ENCODE measurements around the gene DUSP8.

DUSP8 gene

DNA sequence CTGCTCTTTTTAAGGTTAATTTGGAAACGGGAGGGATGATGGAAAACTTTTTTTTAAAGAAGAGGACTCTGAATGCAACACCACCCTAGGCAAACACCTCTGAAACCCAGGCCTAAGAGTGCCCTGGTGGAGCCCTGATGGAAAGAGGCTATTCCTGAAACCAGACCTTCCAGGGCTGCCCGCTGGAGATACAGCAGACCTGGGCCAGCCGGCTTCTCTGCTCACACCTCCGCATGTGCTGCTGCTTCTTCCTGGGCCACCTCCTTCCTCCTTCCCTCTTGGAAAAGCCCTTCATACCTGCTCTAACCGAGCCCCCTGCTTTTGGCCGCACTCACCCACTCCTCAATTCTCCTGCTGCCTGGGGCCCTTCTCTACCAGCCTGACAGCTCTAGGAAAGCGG, 37.9 kb downstream of the DUSP8 start:
- in situ Hi-C loops (cut with HindIII; ENCODE audit: low sequenced_read_pairs): loop anchor here (10.0 kb wide), 1 partner anchor 149 kb away; the partner anchor contains the start of gene BRSK2

DNA sequence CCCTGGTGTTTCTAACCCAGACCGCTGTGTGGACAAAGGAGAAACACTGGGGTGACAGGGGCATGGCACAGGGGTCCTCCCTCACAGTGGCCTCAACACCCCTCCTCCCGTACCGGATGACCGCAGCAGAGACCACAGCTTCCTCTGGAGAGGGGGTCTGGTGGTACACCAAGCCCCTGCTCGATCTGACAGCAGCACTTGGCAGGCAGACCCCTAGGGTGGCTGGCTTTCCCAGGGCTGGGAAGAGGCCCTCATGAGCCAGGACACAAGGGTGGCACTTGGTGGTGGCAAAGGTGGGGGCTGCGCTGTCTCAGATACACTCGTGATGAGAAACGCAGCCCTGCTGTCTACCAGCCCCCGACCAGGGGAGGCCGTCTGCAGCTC, 38.7 kb downstream of the DUSP8 start:
- in situ Hi-C loops (cut with HindIII; ENCODE audit: low sequenced_read_pairs): loop anchor here (10.0 kb wide), 1 partner anchor 149 kb away; the partner anchor contains the start of gene BRSK2

DNA sequence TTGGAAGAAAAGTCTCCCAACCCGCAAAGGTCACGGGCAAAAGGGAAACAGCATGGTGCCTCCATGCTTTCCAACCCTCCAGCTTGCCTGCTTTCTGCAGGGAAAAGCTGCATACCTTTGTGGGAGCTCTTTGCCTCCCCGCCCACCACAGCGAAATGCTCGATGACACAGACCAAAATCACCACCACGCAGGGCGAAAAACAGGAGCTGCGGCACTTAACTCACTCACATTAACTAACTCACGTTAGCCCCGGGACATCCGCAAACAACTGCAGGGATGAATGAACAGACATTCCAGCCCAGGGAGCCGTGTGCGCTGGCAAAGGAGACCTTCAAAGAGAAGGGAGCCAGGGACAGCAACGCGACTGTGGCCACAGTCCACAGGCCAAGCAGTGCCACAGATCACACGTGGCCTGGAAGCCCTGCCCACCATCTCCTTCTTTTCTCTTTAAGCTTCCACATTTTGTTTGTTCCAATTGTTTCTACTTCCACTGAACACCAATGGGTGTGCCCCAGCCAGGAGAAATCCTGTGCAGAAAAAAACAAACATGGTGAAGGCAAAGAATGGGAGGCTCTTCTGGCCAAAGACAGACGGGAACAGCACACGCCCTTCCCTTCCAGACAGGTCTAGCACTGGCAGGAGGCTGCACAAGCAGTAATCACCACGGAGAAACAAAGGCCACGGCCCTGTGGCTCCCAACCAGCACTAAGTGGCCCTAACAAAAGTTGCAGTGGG, 39.3 kb downstream of the DUSP8 start:
- in situ Hi-C loops (cut with HindIII; ENCODE audit: low sequenced_read_pairs): loop anchor here (10.0 kb wide), 1 partner anchor 148 kb away; the partner anchor contains the start of gene BRSK2

DNA sequence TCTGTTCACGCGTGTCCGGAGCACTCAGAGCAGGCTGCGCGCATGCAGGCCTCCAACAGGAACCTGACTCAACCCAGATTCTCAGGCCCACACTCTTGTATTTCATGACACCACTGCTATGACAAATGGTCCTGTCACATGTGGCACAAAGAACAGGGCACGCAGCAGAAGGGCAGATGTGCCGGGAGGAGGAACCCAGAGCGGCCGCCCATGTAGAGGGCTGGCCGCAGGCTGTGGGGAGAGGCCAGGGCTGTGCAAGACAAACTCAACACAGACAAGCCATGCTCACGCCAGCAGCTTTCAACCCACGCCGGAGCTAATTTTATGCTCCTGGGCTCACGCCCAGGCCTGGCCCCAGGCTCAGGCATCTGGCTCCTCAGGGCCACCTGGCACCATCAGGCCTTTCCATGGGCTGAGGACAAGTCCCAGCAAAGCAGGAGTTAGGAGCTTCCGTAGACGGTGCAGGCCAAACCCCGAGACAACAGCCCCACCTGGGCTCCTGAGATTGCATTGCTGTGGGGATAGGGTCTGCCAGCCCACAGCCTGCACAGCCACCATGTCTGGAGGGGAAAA, 40.0 kb downstream of the DUSP8 start:
- in situ Hi-C loops (cut with HindIII; ENCODE audit: low sequenced_read_pairs): loop anchor here (10.0 kb wide), 1 partner anchor 147 kb away; the partner anchor contains the start of gene BRSK2

DNA sequence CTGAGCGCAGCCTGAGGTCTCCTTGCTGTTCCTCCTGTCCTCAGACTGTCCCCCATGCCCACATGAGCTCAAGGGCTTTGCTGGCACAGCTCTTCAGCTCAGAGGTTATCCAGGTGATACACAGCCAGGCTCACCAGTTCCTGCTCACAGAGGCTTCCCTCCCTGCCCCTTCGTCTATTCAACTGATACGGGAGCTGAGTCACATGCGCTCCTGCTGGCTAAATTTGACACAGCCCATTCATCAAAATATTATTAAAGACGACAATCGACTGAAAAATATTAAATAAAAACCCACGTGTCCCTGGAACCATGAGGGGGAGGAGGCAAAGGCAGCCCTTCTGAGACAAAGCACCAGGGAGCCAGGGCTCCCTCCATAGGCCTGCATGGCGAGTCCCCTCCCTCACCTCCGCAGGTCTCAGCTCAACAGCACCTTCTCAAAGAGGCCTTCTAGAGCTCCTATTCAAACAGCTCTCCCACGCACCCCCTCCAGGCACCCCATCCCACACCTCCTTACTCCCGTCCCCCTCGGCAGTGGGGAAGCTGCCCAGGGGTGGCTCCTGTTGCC, 40.5 kb downstream of the DUSP8 start:
- in situ Hi-C loops (cut with HindIII; ENCODE audit: low sequenced_read_pairs): loop anchor here (10.0 kb wide), 1 partner anchor 147 kb away; the partner anchor contains the start of gene BRSK2

DNA sequence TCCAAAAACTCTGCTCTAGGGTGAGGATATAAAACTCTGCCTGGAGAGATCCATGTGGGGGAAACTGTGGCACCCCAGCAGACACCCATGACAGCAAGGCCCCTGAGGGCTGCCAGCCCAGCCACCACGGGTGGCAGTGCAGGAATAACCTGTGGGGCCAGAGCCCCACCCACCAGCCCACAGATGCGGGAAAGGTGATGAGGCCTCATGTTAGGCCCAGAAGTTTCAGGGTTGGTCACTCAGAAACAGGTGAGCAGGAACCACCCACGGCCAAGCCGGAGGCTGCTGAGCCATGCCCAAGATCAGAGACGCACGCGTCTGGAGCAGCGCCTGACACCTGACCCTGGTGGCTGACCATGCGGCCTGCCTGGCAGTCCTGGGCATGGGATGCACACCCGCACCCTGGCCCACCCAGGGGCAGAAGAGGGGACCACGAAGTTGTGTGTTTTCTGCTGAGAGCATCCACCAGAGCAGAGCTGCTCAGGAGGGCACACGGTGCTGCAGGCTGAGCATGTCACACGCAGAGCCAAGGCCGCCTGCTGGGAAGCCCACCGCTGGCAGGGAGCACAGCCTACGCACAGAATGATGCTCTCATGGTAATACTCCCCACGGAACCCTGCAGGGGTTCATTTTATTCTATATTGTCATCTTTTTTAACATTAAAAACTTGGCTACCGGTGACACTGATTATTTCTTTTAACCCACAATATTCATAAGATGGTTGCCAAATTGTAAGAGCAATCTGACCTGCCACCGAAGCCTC, 41.2 kb downstream of the DUSP8 start:
- in situ Hi-C loops (cut with HindIII; ENCODE audit: low sequenced_read_pairs): loop anchor here (10.0 kb wide), 1 partner anchor 146 kb away; the partner anchor contains the start of gene BRSK2

DNA sequence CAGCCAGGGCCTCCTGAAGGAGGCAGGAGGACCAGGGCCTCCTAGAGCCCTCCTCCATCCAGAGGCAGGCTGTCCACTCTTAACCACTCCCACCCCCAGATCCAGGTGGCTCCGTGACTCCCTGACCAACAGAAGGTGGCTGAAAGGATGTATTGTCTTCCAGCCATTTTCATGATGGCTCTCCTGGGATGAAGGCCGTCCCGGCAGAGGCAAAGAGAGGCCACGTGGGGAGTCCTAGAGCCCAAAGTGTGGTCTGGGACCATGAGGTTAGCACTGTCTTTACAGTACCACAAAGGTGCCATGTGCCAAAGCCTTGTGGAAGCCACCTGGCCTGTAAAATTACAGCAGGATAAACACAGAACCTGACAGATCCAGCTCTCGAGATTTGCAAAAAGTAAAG, 42.3 kb downstream of the DUSP8 start:
- in situ Hi-C loops (cut with HindIII; ENCODE audit: low sequenced_read_pairs): loop anchor here (10.0 kb wide), 1 partner anchor 145 kb away; the partner anchor contains the start of gene BRSK2

DNA sequence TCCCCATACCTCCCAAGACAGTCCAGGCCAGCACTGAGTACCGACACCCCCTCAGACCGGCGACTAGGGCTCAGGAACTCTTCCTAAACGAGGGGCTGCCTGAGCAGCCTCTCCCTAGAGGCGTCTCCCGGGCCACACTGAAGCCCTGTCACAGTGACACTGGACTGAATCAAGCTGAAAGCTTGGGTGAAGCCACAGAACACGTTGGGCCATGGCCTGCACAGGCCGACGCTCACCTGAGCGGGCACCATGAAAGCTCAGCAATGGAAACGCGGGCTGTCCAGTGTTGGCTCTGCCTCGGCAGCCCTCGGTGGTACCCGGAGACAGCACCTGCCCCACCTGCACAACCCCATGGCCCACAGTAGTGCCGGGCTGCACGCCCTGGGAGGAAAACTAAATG, 42.8 kb downstream of the DUSP8 start:
- in situ Hi-C loops (cut with HindIII; ENCODE audit: low sequenced_read_pairs): no loop called here

DNA sequence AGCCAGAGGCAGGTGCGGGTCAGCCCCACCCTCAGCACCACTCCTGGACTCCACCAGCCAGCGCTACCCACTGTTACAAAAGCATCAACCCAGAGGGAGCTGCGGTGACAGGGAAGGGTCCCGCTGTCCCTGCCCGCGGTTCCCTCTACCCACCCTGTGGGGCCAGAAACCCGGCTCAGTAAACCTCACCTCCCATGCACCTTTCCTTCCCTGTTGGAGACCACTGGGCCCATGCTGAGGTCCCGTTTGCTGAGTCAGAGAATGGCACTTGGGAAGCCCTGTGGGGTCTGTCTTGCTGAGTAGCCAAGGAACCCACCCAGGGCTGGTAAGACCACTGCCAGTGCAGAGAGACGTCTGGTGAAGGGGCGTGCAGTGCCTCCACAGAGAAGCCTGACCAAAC, 43.4 kb downstream of the DUSP8 start:
- in situ Hi-C loops (cut with HindIII; ENCODE audit: low sequenced_read_pairs): no loop called here

DNA sequence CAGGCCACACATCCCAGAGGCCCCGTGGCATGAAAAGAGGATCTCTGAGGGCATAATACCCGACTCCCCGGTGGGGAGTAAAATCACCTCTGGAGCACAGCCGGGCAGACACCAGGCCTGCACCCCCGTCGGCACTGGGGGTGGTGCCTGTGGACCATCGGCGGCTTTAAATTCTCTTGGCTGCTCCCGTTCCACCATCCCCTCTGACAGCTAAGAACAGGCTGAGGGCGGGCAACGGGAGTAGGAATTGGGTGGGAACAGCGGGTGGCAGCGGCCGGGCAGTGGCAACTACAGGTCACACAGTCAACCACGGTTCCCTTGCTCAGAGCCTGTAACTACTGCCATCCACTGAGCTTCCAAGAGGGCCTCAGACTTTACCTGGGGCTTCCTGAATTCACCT, 45.3 kb downstream of the DUSP8 start:
- in situ Hi-C loops (cut with HindIII; ENCODE audit: low sequenced_read_pairs): no loop called here

DNA sequence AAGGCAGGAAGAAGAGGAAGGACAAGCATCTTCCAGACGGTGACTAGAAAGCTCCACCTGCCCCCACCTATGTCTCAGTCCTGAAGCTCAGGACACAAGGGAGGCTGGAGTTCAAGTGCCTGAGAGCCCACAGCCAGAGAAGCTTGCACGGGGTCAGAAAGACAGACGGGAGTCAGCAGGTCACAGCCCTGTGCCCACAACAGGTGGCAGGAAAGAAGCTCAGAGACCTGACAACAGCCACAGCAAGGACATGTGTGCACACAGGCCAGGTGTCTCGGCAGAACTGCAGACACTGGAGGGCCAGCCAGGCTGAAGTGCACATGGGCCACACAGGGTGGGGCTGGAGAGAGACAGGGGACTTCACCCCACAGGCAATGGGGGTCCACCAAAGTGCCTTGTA, 48.3 kb downstream of the DUSP8 start:
- in situ Hi-C loops (cut with HindIII; ENCODE audit: low sequenced_read_pairs): no loop called here

DNA sequence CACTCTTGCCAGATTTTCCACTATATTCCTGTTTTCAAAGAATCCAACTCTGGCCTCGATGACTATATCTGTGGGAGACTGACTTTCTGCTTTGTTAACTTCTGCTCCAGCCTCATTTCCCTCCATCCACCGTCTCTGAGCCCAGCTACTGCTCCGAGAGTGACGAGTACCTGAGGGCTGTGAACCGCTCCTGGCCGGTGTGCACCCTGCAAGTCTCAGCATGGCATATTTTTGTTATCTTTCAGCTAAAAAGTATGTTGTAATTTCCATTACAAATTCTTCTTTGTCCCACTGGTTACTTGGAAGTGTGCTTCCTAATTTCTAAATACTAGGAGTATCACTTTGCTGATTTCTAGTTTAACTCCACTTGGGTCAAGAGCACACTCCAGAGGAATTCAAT, 49.0 kb downstream of the DUSP8 start:
- in situ Hi-C loops (cut with HindIII; ENCODE audit: low sequenced_read_pairs): no loop called here

DNA sequence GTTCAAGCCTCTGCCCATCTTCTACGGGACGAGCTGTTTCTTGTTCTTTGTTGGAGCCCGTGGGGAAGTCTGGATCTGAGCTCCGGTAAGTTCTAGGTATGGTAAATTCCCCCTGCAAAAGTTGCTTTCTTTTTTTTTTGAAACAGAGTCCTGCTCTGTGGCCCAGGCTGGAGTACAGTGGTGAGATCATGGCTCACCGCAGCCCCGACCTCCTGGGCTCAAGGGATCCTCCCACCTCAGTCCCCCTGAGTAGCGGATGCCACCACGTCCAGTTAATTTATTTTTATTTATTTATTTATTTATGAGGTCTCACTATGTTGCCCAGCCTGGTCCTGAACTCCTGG, 50.0 kb downstream of the DUSP8 start:
- in situ Hi-C loops (cut with HindIII; ENCODE audit: low sequenced_read_pairs): no loop called here

DNA sequence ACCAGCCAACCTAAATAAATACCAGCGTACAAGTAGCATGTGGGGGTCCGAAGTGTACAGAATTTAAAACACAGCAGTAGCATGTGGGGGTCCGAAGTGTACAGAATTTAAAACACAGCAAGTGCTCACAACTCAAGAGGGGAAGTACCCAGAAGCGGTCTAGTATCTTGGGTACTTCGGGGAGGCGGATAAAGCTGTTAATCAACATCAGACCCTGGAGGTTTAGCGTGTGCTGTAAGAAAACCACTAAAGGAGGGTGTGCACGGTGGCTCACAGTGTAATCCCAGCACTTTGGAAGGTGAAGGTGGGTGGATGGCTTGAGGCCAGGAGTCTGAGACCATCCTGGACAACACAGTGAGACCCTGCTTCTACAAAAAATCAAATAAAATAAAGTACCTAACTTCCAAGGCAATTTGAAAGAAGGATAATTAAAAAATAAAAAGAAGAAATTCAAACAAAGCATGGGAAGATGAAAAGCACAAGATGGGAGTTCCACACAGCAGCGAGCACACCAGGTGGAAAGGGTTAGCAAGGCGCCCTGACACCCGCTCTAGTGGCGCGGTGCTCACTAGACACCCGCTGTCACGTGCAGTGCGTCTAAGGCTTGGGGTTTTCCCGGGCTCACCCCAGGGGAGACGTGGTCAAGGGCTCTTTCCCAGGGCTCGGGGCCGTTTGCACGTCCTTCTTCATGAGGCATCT, 50.5 kb downstream of the DUSP8 start:
- in situ Hi-C loops (cut with HindIII; ENCODE audit: low sequenced_read_pairs): no loop called here

DNA sequence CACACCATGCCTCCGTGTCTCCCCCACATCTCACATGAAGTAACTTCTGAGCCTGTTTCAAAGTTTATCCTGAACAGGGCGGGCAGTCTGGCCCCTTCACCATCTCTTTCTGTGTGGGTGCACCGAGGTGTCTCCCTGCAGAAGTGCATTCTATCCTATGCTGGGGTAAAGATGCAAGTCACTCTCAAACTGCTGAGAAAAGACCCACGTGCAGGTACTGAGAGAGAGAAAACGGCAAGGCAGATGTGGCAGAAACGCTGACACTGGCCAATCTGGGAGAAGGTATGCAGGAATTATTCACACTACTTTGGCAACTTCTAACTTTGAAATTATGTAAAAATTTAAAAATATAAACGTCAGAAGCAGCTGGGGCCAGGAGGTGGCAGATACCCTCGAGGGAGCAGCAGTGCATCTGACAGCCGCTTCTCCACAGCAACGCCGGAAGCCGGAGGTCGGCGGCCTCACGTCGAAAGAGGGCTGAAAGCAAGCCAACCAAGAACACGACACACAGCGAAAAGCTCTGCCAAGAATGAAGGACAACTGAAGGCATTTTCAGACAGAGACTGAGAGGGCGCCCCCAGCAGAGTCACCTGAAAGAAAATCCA, 51.3 kb downstream of the DUSP8 start:
- in situ Hi-C loops (cut with HindIII; ENCODE audit: low sequenced_read_pairs): no loop called here

DNA sequence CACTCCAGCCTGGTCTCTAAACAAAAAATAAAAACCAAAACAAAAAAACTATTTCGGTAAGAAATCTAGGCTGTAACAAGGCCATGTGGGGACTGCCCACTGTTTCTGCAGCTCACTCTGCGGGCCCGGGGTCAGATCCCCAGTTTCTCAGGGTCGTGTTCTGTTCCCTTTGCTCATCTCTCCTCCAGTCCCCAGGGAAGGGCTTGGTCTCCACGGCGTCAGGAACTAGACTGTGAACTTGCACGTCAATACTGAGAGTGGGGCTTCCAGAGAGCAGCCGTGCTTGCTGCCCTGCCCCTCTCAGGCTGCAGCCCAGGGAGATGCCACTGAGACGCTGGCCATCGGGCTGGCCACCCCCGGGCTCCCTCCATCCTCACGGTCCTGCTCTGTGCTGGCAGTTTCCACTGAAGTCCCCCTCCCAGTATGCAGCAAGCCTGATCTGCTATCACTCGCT, 51.8 kb downstream of the DUSP8 start:
- in situ Hi-C loops (cut with HindIII; ENCODE audit: low sequenced_read_pairs): no loop called here

DNA sequence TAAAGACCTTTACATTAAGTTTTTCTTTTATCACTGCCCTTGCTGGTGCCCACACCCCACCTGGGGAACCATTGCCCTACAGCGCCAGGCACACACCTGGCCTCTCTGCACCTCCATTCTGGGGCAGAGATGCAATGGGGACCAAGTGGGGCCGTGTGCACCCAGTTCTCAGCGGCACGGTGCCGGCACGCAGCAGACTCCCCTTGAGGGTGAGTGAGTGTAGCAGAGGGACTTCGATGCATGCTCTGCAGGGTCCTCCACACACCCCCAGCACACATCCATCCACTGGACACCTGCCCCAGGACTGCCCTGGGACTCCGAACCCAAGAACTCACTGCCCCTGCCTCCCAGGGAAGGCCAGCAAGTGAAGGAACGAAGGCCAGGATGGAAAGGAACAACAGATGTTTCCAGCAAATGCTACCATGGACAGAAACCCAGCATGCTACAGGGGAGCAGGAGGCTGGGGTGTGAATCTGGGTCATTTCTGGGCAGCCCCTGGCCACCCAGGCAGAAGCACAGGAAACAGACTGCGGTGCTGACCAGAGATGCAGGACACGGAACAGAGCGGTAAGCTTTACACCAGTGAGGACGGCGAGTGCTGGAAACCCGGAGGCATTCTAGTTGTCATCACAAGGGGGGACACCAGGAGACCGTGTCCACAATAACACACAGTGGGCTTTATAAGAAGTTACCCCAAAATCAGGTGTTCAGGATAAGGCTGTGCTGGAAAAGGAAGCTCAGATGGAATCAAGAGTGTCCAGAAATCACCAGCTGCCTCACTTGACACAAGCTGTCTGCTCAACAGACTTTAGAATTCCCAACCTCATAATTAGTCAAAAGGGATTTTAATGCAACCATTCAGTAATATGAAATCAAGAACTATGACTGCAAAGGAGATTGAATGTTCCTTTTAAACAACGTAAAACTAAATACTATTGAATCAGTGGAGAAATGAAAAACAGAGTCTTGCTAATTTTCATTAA, 52.8 kb downstream of the DUSP8 start:
- in situ Hi-C loops (cut with HindIII; ENCODE audit: low sequenced_read_pairs): no loop called here

DNA sequence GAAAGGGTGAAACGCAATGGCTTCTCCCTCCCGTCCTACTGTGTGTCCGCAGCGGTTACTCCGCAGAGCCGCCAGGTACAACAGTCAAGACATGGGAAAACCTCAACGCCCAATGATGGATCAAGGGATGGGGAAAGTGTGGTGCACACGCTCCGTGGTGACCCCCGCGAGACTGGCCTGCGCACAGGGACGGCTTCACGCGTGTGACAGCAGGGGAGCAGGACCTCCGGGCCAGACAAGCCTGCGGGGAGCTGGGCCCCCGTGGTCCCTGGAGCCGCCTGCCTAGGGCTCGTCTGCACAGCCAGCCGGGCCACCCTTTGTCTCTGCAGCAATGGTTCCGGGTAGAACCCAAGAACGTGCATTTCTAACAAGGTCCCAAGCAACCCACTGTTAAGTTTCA, 53.8 kb downstream of the DUSP8 start:
- in situ Hi-C loops (cut with HindIII; ENCODE audit: low sequenced_read_pairs): no loop called here

All from endothelial cell of hepatic sinusoid (primary cell).